ENCODE results near the gene GLRX.

- no peak for TF ChIP-seq CTCF (conservative IDR thresholded peaks at IDR 0.05; ENCODE audit: low read depth, low read length)
- no peak for TF ChIP-seq EZH2 (IDR thresholded peaks at IDR 0.05; ENCODE audit: borderline replicate concordance, low read depth, low read length, poor library complexity, severe bottlenecking)
These were observed 3.0 kb upstream of the GLRX start for GRCh38 chr5:95825495-95825894.

Data from A673 (cell line).